Suprapubic skin (tissue), 3 donors: ENCODE measurements around the gene IBA57.

ENCODE experiments used
- EP300 ChIP-seq: sonication (generic); formaldehyde crosslinking; IDR thresholded peaks from one replicate; pipeline ENCODE4 v1.6.1; 2017; ENCODE audit warnings: antibody characterized with exemption
- POLR2A ChIP-seq, 2 donors: fragments of 450-650 bp; IDR thresholded peaks; one replicate each; pipeline ENCODE4 v1.6.1; 2017; ENCODE audit warnings: antibody characterized with exemption in 2 of 2, mild to moderate bottlenecking in 2 of 2, moderate library complexity in 2 of 2
- TF ChIP-seq, protein P1 (sequence below), 2 donors: fragments of 200-600 bp in 1 of 2; fragments of 450-650 bp in 1 of 2; sonication (generic) in 1 of 2; IDR thresholded peaks; one replicate each; pipeline ENCODE4 v1.5.1; 2016 to 2019; ENCODE audit warnings: antibody characterized with exemption in 2 of 2, mild to moderate bottlenecking in 1 of 2, moderate library complexity in 1 of 2

DNA sequence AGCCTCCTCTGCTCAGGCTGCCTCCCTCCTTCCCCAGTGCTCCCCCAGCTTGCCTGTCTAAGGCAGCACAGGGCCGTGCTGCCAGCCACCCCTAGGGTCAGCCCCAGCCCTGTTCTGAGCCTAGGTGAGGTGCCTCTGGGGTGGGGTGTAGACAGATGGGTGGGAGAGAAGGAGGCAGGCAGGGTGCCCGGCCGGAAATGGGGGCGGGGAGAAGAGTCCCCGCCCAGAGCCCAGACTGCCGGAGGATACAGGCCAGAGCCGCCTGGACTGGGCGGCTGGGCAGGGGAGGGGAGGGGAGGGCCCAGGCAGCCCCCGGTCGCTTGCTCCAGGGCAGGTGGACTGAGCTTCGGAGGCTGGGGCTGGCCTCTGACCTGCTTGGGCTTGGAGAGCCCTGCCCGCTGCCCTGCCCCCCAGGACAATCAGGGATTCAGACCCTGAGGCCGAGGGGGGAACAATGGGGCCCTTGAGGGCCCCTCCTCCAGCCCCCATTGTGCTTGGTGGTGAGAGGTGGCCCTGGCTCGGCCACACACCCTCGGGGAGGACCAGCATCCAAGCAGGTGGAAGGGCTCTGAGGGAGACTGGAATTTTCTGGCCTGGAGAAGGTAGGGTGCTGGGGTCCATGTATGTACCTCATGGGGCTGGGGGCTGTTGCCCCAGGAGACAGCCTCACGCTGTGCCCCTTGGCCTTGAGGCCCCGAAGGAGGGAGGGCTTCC is 16.0 kb upstream of the IBA57 start, which contains the start of gene GJC2:
- TF ChIP-seq, protein P1, sequence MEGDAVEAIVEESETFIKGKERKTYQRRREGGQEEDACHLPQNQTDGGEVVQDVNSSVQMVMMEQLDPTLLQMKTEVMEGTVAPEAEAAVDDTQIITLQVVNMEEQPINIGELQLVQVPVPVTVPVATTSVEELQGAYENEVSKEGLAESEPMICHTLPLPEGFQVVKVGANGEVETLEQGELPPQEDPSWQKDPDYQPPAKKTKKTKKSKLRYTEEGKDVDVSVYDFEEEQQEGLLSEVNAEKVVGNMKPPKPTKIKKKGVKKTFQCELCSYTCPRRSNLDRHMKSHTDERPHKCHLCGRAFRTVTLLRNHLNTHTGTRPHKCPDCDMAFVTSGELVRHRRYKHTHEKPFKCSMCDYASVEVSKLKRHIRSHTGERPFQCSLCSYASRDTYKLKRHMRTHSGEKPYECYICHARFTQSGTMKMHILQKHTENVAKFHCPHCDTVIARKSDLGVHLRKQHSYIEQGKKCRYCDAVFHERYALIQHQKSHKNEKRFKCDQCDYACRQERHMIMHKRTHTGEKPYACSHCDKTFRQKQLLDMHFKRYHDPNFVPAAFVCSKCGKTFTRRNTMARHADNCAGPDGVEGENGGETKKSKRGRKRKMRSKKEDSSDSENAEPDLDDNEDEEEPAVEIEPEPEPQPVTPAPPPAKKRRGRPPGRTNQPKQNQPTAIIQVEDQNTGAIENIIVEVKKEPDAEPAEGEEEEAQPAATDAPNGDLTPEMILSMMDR (IDR thresholded peaks at IDR 0.05): no peak
- TF ChIP-seq POLR2A (IDR thresholded peaks at IDR 0.05) (no peak), EP300 (no peak)
